Activated CD4-positive, alpha-beta T cell treated with anti-CD3 and anti-CD28 coated beads, Interleukin-2, Interleukin-4, amounts not matched to agents 100 ng/mL and 50 ng/mL, durations not matched to agents 16 hours and 8 hours (primary cell): ENCODE measurements around the gene COASY.
"Not testable (repeated sequence)": the region's sequence is repeated elsewhere in the genome, so short reads cannot be mapped to it uniquely, and the experiment has no call there.

ENCODE experiments used
- DNase-seq: peaks from one replicate; pipeline ENCODE4 v3.0.0-alpha.2; 2020; ENCODE audit warnings: low spot score

COASY gene

GRCh38 chr17:42574463-42574862, 12.5 kb downstream of the COASY start:
- no peak for DNase-seq

- DNase-seq, result no peak
Observed at GRCh38 chr17:42577140-42577531, 15.2 kb downstream of the COASY start.

GRCh38 chr17:42577532-42578281, 15.8 kb downstream of the COASY start, which contains the start of gene PSMC3IP:
PSMC3IP (minus strand) TSS chr17:42577729; CDS start chr17:42577686, 43 bp downstream.
- DNase-seq, result peak; percentile 97

DNA sequence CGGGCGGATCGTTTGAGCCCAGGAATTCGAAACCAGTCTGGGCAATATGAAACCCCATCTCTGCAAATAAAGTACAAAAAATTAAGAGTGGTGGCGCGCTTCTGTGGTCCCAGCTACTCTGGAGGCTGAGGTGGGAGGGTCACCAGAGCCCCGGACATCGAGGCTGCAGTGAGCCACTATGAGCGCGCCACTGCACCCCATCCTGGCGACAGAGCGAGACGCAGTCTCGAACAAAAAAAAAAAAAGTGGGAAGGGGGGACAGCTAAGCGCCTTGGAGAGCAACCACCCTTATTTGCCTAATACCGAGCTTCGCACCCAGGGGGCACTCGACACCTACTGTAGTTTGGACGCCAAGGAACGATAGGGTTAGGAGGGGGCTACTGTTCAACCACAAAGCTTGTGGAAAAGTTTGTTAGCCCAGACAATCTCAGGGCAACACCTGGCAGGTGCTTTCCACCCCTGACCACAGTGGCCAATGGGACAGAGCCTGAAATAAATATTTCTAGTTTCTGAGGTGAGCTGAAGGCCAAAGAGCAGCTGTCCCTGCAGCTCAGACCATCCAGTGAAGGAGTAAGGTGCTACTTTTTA, 16.4 kb downstream of the COASY start:
- peak; percentile 72 for DNase-seq

DNA sequence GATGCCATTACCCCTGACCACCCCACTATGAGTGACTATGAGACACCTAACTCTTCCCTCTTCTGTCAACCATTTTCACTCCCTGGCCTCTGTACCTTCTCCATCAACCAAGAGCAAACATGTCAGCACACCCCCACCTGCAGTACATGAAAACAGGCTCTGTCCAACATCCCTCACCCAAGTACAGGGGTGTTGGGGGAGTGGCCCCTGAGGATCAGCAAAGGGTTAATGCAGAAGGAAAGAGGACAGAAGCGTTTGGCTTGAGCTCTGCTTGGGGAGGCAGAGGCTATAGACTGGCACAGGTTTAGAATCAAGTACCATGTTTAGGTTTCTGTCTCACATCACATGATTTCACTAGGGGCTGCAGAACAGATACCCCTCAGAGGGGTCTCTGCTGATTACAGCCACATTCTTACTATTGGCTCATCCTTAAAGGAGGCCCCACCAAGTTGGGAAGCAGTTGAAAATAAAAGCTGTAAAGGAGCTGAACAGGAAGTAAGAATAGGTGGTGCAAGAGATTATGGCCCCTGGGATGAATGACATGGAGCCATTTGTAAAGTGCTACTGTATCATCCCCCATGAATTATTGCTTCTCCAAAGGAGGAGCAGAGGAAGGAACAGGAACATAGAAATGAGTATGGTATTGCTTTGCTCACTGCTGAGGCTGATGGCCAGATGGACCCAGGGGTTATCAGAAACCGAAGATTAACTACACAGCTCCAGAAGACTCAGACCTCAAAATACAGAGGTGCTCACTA, 18.0 kb downstream of the COASY start:
- DNase-seq, result no peak

GRCh38 chr17:42581744-42582270, 19.9 kb downstream of the COASY start:
- no peak for DNase-seq

DNA sequence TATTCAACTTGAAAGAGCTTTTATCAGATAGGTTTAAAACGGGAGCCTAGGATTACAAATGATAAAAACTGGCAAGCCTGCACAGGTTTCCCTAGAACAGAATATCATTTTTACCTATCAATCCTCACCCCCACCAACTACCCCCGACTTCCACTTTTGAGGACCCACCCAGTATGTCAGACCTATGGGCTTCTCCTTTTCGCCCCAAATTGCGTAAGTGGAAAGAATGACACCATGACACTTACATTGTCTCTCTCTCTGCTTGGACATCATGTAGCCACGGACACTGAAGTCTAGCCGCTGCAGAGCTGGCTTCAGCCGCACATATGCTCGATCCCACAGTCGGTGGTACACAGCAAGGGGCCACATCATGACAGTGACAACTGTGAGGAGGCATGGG, 22.9 kb downstream of the COASY start:
- no peak for DNase-seq

DNA sequence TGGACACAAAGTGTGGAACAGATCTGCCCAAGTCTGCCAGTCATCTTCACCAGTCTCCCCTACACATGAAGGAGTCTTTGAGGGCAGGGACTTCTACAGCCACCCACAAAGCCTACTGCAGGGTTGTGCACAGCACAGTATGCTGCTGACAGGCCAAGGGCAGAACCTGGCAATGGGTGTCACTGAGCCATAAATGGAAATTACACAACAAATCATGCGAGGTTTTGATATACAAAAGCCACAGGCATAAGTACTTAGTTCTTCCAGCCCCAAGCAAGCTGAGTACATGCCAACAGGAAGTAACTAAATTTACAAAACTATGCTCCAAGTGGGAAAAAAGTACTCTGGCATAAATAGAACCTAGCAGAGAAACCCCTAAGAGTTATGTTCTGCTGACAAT, 23.4 kb downstream of the COASY start:
- DNase-seq, result no peak

DNA sequence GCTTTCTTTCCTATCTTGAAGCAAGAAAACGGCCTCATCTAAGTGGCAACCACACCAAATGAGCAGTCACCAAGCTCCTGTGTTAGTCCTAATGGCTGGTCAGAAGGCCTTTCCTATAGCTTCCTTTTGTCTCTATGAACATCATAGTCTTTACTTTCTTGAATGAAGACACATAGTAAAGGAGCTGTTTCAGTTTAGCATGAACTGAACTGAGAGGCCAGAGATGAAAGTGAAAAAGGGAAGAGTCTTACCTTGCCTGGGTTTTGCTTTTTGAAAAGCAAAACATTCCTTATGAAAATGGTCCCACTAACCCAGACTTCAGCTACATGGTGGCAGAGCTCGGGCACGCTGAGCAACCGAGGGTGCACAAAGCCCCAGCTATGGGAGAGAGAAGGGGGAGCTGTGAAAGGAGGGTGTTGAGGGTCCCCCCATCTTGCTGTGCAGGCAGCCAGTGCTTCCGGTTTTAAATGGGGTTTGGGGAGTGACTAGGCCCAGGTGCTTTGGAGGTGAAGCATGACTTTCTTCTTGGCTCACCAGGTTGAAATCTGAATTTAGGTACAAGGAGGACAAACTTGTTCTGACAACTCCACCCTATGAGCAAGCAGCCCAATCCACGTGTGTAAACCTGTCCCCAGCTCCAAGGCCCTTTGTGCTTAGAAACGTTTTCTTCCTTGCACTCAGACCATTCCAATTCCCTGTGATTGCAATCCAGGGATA, 24.7 kb downstream of the COASY start:
- DNase-seq, result no peak

DNA sequence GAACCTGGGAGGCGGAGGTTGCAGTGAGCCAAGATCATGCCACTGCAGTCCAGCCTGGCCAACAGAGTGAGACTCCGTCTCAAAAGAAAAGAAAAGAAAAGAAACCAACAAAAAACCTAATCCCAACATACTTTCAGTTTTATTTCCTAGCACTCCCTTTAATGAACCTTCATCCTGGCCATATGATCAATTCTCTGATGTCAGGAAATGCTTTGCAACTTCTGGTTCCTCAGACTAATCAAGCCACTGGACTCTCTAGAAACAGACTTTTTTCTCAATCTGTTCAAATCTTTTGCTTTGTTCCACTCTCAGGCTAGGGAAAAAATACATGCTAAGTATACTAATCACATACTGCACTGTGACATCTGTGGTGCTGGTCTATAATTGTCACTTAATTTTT, 28.9 kb downstream of the COASY start:
- DNase-seq, result no peak

DNA sequence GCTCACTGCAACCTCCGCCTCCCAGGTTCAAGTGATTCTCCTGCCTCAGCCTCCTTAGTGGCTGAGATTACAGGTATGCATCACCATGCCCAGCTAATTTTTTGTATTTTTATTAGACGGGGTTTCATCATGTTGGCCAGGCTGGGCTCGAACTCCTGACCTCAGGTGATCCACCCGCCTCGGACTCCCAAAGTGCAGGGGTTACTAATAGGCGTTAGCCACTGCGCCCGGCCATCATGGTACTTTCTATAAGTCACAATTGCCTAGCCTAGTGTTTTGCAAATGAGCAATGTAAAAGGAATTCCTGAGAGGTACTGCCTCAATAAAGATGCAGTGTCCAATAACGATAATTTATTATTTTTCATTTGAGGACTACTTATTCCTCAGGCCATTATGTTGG, 29.5 kb downstream of the COASY start:
- DNase-seq, result no peak

DNA sequence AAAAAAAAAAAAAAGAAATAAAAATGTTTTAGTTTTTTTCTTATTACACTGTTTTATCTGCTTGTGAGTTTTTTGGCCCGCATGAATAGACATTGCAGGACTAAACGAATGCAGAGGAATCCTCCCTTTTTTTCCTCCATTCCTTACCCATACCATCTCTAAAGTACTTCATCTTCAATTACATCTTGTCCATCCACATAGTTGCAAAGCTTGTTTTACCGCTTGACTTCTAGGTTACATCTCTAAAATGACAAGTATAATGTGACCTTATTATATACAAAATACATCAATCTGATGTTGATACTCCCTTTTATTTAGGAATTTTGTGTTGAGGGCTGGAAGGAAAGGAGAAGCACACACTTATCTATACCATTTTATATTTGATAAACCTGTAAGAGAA, 34.4 kb downstream of the COASY start:
- DNase-seq, result no peak

GRCh38 chr17:42598905-42599304, 37.0 kb downstream of the COASY start:
- DNase-seq, result no peak

- DNase-seq, result no peak
Observed at GRCh38 chr17:42603318-42603717, 41.4 kb downstream of the COASY start.

DNA sequence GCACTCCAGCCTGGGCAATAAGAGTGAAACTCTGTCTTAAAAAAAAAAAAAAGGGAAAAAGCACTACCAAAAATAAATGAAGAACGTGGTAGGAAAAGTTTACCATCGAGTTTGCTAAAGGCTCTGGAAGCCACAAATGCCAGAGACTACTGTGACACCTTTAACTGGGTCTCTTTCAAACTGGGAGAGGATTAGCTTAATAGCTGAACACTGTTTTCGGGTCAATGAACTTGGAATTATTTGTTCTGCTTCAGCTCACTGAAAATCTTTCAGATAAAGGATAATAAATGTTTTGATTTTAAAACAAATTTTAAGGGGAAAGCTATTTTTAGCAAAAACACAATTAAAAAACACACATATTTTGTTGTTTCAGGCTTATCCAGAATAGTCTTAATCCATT, 45.8 kb downstream of the COASY start:
- DNase-seq, result no peak

DNA sequence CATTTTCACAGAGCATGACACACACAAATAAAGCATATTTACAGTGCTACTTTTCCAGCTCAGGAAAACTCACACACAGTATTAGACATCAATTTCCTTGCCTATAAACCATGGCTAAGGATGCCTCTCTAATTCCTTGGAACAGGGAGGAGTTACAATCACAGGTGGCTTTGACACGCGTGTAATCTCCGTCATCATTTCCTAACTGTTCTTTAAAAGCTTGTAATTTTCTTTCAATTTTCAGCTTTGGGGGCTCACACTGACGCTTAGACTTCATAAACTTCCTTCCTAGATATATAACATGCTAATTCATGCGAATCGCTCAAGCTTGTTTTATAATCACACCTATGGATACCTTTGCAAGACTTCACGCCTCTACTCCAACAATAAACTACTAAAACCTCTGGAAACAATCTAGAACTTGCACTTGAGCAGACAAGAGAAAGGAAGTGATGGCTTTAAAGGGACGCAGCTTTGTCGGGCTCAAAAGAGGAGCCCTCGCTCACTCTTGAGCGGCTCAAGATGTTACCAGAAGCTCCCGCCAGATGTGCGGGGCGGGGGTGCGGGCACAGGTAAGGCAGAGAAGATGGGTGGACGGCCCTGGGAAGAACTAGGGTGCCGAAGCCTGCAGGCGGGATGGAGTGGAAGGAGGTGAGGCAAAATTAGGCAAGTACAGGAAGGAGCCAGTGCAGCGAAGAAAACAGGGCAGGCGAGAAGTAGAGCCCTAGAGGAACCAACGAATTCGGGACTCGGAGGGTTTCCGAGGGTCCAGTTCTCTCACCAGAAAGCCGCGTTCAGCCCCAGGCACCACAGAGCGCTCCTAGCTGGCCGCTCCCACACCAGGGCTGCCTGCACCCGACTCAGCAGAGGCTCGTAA, 46.6 kb downstream of the COASY start:
- peak; percentile 1 for DNase-seq

DNA sequence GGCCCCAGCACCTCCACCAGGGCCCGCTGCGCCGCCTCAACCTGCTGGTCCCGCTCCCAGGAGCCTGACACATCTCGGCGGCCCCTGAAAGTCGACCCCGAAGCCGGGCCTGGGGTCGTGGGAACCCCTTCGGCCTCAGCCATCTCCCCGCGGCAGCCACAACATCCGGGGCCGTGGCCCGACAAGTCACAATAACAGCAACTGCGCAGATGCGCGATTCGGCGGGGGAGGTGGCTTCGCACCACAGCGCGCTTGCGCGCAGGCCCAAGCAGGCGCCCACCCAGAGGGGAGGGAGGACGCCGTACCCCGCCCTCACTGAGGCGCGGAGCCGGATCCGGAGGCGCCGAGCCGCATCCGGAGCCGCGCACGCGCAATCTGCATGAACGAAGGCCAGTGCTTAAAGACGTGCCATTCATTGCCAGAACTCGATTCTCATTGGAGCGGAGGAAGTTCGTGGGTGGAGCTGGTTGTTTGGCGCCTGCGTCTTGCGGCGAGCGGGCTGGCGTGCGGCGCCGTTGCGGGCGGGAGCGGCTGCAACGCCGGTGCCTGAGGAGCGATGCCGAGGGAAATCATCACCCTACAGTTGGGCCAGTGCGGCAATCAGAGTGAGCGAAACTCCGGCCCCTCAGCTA, 47.4 kb downstream of the COASY start, which contains the start of the genes RETREG3 and TUBG1:
TSS of gene RETREG3 (minus strand) at position 193 of the 632 bp plus-strand sequence. CDS start at position 143, 50 bp downstream.
TSS of gene TUBG1 (plus strand) at position 502 of the 632 bp plus-strand sequence. CDS start at position 557, 55 bp downstream.
- peak; percentile 99 for DNase-seq

GRCh38 chr17:42609814-42610801, 48.2 kb downstream of the COASY start:
- DNase-seq, result not testable (repeated sequence)

DNA sequence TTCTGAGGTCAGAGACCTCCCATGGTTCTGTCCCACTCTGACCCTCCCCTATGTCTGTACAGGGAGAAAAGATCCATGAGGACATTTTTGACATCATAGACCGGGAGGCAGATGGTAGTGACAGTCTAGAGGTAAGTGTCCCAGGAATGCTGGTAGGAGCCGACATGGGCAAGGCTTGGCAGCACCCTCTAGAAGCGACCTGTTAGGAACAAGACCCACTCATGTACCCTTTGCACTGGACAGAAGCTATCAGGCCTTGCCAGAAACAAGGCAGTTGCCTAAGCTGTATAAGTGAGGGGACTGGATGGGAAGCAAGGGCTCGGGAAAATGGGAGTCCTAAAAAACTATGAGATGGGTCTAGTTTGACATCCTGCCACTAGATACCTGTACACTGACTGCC, 50.1 kb downstream of the COASY start:
- no peak for DNase-seq
